Fibroblast of lung (primary cell): ENCODE measurements around the gene LYVE1. TPM values are rescaled to one million over a fixed set of nuclear protein-coding genes. Genes with fewer than 3 reads are reported as not detected.

Experiments used
- DNase-seq, 2 donors: peaks; one replicate each; pipeline versions ENCODE4 v3.0.0 to v3.0.0-alpha.2; 2010; ENCODE audit warnings: low read depth in 2 of 2
- H2AFZ ChIP-seq: 2 replicates; pipeline ENCODE4 v1.5.1; 2012; ENCODE audit warnings: low read length, control low read depth, inconsistent platforms
- H3K27ac ChIP-seq: 2 replicates; pipeline ENCODE4 v1.5.1; 2011; ENCODE audit warnings: low read length, control low read depth; ENCODE audit not compliant: insufficient read depth
- H3K27me3 ChIP-seq: 2 replicates; pipeline ENCODE4 v1.5.1; 2011; ENCODE audit warnings: mild to moderate bottlenecking, low read length; ENCODE audit not compliant: control insufficient read depth, insufficient read depth
- H3K36me3 ChIP-seq: 2 replicates; pipeline ENCODE4 v1.5.1; 2011; ENCODE audit warnings: low read length; ENCODE audit not compliant: control insufficient read depth, insufficient read depth
- H3K4me1 ChIP-seq: 2 replicates; pipeline ENCODE4 v1.5.1; 2011; ENCODE audit warnings: low read length; ENCODE audit not compliant: control insufficient read depth, insufficient read depth; ENCODE audit errors: extremely low read depth
- H3K4me2 ChIP-seq: 2 replicates; pipeline ENCODE4 v1.5.1; 2011; ENCODE audit warnings: low read length, control low read depth; ENCODE audit not compliant: insufficient read depth; ENCODE audit errors: extremely low read depth
- H3K4me3 ChIP-seq, 4 experiments: fragments of 200-600 bp in 1 of 4; sonication (generic) in 1 of 4; replicated peaks in 1 of 4; 2 replicates each; pipeline ENCODE4 v1.5.1; 2011 to 2016; ENCODE audit warnings: low read length in 4 of 4, low read depth in 3 of 4, mild to moderate bottlenecking in 3 of 4, control low read depth in 2 of 4, inconsistent platforms in 1 of 4, mixed read lengths in 1 of 4; ENCODE audit not compliant: insufficient read depth in 1 of 4; ENCODE audit errors: control extremely low read depth in 1 of 4
- H3K79me2 ChIP-seq: 2 replicates; pipeline ENCODE4 v1.5.1; 2012; ENCODE audit warnings: mild to moderate bottlenecking, low read length, inconsistent platforms; ENCODE audit not compliant: control insufficient read depth, insufficient read depth
- H3K9ac ChIP-seq: 2 replicates; pipeline ENCODE4 v1.5.1; 2011; ENCODE audit warnings: mild to moderate bottlenecking, low read length, control low read depth; ENCODE audit not compliant: insufficient read depth
- H3K9me3 ChIP-seq: 2 replicates; pipeline ENCODE4 v1.5.1; 2012; ENCODE audit warnings: low read depth, low read length; ENCODE audit not compliant: control insufficient read depth, insufficient read depth
- H4K20me1 ChIP-seq: 2 replicates; pipeline ENCODE4 v1.5.1; 2011; ENCODE audit warnings: low read length; ENCODE audit not compliant: control insufficient read depth, insufficient read depth; ENCODE audit errors: extremely low read depth
- EZH2 ChIP-seq: IDR thresholded peaks from 2 replicates; pipeline ENCODE4 v1.5.1; 2012; ENCODE audit warnings: low read length, control low read depth, mild to moderate bottlenecking; ENCODE audit errors: missing control alignments
- polyA plus RNA-seq, 2 donors: library from polyadenylated mRNA; depleted of rRNA in 1 of 2; stranded (reverse) in 1 of 2; unstranded in 1 of 2; fragments of >200 nt; gene quantifications; 2 replicates each; pipeline ENCODE4 v1.2.1, GENCODE V29; 2011 to 2012; ENCODE audit warnings: missing spikeins in 1 of 2
- total RNA-seq: library from RNA; depleted of rRNA; stranded (reverse); fragments of >200 nt; gene quantifications from 2 replicates; pipeline ENCODE4 v1.2.1, GENCODE V29; 2014
- TF ChIP-seq, protein P1 (sequence below), 2 donors: IDR thresholded peaks in 1 of 2; conservative IDR thresholded peaks in 1 of 2; 1 replicate in 1 of 2; 2 replicates in 1 of 2; pipeline ENCODE4 v1.5.1; 2011 to 2012; ENCODE audit warnings: low read length in 2 of 2, control low read depth in 1 of 2, inconsistent platforms in 1 of 2, low read depth in 1 of 2, mild to moderate bottlenecking in 1 of 2

Gene LYVE1
- total and polyA plus RNA-seq, 2 donors (not counting 1 experiment from before 2014, with no cell fraction given) = 0.08 to 0.17 TPM

DNA sequence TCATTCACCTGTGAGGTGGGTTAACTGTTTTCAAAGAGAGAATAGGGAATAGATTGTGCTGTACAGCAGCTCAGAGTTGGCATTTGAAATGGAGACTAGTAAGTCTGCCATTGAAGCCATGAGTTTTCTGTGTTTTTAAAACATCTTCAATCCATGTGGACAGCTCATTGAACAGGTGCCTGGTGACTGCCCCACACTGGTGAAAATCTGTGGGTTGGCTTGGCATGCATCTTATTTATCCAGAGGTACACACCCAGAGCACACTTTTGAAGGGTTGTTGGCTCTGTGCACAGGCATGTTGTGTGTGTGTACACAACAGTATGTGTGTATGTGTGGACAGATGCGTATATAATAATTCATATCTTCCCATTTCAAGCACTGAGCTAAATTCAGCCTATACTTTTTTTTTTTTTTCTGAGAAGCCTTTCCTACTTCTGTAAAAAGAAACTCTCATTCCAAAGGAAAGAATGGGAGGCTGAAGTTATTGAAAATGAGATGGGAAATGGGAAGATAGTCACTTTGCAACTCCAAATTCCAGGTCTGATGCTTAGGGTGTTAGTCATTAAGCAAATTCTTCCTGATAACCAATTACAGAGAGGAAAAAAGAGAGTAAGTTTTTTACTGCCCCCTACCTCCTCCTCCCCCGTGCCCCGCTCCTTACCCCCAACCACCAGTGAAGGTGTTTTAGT lies 7.0 kb upstream of the LYVE1 start:
- H3K27ac ChIP-seq = no peak overlapping the region
- no peak overlapping the region for H3K9ac ChIP-seq
- H3K27me3 ChIP-seq = no peaks in the 10 kb centered on the region
- TF ChIP-seq, protein P1, sequence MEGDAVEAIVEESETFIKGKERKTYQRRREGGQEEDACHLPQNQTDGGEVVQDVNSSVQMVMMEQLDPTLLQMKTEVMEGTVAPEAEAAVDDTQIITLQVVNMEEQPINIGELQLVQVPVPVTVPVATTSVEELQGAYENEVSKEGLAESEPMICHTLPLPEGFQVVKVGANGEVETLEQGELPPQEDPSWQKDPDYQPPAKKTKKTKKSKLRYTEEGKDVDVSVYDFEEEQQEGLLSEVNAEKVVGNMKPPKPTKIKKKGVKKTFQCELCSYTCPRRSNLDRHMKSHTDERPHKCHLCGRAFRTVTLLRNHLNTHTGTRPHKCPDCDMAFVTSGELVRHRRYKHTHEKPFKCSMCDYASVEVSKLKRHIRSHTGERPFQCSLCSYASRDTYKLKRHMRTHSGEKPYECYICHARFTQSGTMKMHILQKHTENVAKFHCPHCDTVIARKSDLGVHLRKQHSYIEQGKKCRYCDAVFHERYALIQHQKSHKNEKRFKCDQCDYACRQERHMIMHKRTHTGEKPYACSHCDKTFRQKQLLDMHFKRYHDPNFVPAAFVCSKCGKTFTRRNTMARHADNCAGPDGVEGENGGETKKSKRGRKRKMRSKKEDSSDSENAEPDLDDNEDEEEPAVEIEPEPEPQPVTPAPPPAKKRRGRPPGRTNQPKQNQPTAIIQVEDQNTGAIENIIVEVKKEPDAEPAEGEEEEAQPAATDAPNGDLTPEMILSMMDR (conservative IDR thresholded peaks at IDR 0.05 in 1 of 2, IDR thresholded peaks at IDR 0.05 in 1 of 2; ENCODE audit: low read depth in 1 of 2, low read length in 2 of 2) = no peak
- TF ChIP-seq EZH2 = no peak
- H2AFZ ChIP-seq = no peak overlapping the region
- no peaks in the 10 kb centered on the region for H3K4me1 ChIP-seq
- no peaks in the 10 kb centered on the region for H4K20me1 ChIP-seq
- no peak overlapping the region for H3K4me3 ChIP-seq
- H3K4me2 ChIP-seq = no peak overlapping the region
- no peaks in the 10 kb centered on the region for H3K9me3 ChIP-seq
- no peaks in the 10 kb centered on the region for H3K36me3 ChIP-seq
- no peaks in the 10 kb centered on the region for H3K79me2 ChIP-seq
- DNase-seq = no peak

DNA sequence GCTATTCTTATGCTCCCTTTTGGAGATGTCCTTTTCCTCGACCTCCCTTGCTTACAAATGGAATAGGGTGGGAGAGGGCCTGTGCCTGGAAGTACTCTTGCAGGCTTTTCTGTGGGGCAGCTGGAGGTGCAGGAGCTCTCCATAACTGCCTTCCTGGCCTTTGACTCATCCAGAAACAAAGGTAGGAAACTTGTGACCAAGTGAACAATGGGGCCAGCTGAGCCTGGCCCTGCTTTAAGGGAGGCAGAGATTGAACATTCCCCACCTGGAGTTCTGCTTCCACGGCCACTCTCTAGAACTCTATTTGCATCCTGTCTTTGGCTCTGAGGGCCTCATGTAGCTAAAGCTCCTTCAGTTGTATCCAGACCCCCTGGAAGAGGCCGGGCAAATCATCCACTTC lies 5.1 kb upstream of the LYVE1 start:
- Histone ChIP-seq H3K9me3 (no peaks in the 10 kb centered on the region), H3K4me3 (no peak overlapping the region), H3K79me2 (no peaks in the 10 kb centered on the region), H3K4me2 (no peak overlapping the region), H3K9ac (no peak overlapping the region), H4K20me1 (no peaks in the 10 kb centered on the region), H3K36me3 (no peaks in the 10 kb centered on the region), H3K27me3 (no peaks in the 10 kb centered on the region), H3K27ac (no peak overlapping the region), H3K4me1 (no peaks in the 10 kb centered on the region), H2AFZ (no peak overlapping the region)
- TF ChIP-seq, protein P1 (conservative IDR thresholded peaks at IDR 0.05 in 1 of 2, IDR thresholded peaks at IDR 0.05 in 1 of 2; ENCODE audit: low read depth in 1 of 2, low read length in 2 of 2) = no peak
- TF ChIP-seq EZH2 = no peak
- DNase-seq = no peak

DNA sequence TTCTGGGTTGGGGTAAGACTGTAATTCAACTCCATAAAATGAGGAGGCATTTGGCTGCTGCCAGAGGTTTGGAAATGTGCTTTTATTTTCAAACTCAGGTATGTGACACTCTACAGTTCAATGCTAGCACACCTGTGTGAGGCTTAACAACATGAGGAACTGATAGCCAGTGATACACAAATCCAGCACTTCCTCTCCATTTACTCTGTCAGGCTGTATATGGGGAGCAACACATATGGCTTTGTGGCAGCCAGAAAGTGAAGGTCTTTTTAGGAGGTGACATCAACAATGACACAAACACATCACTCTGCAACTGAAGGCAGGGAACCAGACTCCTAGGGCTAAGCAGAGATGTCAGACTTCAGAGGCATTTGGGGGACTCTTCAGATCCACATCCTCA lies 4.6 kb upstream of the LYVE1 start:
- H3K4me3 ChIP-seq = no peak overlapping the region
- H3K27me3 ChIP-seq = no peaks in the 10 kb centered on the region
- H3K79me2 ChIP-seq = no peaks in the 10 kb centered on the region
- no peaks in the 10 kb centered on the region for H3K9me3 ChIP-seq
- H3K4me2 ChIP-seq = no peak overlapping the region
- H3K27ac ChIP-seq = no peak overlapping the region
- H3K4me1 ChIP-seq = no peaks in the 10 kb centered on the region
- H3K9ac ChIP-seq = no peak overlapping the region
- no peak for DNase-seq
- H3K36me3 ChIP-seq = no peaks in the 10 kb centered on the region
- no peak overlapping the region for H2AFZ ChIP-seq
- TF ChIP-seq, protein P1 (conservative IDR thresholded peaks at IDR 0.05 in 1 of 2, IDR thresholded peaks at IDR 0.05 in 1 of 2; ENCODE audit: low read depth in 1 of 2, low read length in 2 of 2) = no peak
- TF ChIP-seq EZH2 = no peak
- no peaks in the 10 kb centered on the region for H4K20me1 ChIP-seq
